Stimulated activated CD4-positive, alpha-beta T cell treated with anti-CD3 and anti-CD28 coated beads, Interleukin-2, amount 100 ng/mL, for 4 hours (primary cell): ENCODE measurements around the gene RASSF3.
A peak's percentile ranks its signal among the peaks of the same experiment; 100 is the strongest.
"Not testable (repeated sequence)": the region's sequence is repeated elsewhere in the genome, so short reads cannot be mapped to it uniquely, and the experiment has no call there.

ENCODE experiments used
- DNase-seq: peaks from one replicate; pipeline ENCODE4 v3.0.0-alpha.2; 2020; ENCODE audit warnings: low read depth

The RASSF3 gene

GRCh38 chr12:64610079-64610659 is at the start of gene RASSF3:
RASSF3 (plus strand) TSS chr12:64610495; CDS start chr12:64610633, 138 bp downstream.
- peak; percentile 52 for DNase-seq

DNA sequence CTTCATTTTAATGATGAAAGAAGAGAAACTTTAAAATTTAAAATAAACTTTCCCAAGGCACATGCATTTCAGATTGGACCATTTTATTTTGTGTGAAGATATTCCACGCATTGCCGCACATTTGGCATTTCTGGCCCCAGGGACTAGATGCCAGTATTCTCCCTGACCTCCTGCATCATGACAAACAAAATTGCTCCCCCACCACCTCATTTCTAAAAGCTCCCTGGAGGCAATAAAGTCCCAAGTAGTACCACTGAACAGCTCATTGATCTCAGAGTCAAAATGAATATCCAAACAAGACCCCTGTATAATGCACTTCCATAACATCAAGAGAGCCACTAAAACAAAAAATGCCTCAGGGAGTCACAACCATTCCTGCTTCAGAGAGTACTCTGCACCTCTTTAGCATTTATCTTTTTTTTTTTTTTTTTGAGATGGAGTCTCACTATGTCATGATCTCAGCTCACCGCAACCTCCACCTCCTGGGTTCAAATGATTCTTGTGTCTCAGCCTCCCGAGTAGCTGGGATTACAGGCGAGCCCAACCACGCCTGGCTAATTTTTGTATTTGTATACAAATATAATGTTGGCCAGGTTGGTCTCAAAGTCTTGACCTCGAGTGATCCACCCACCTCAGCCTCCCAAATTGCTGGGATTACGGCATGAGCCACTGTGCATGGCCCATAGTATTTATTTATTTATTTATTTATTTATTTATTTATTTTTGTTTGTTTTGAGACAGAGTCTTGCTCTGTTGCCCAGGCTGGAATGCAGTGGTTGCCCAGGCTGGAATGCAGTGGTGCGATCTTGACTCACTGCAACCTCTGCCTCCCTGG is 48.8 kb upstream of the RASSF3 start:
- DNase-seq, result no peak

- DNase-seq, result no peak
These were observed 44.2 kb upstream of the RASSF3 start for GRCh38 chr12:64566122-64566521.

- DNase-seq, result no peak
These were observed 43.3 kb upstream of the RASSF3 start for GRCh38 chr12:64566831-64567517.

- DNase-seq, result no peak
These were observed 42.7 kb upstream of the RASSF3 start for GRCh38 chr12:64567570-64567969.

GRCh38 chr12:64568298-64568697 is 42.0 kb upstream of the RASSF3 start:
- no peak for DNase-seq

- no peak for DNase-seq
These were observed 40.2 kb upstream of the RASSF3 start for GRCh38 chr12:64569923-64570691.

DNA sequence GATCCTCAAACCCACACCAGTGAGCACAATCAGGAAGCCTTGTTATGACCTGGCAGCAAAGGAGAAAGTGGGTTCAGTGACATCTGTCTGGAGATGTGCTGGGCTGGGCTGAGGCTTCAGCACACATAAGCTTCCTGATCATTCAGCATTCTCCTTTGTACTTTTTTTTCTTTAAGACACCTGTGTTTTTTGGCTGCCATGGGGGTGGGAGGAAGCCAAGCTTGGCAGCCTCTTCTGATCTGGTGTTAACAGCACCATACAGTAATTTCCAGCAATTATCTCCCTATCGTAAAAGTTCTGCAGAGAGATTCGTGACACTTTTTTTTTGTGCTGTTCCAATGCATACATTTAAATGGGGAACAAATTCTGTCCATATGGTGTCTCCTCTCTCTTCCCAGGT is 38.9 kb upstream of the RASSF3 start:
- no peak for DNase-seq

GRCh38 chr12:64572241-64572640 is 38.1 kb upstream of the RASSF3 start:
- DNase-seq, result no peak

- DNase-seq, result no peak
These were observed 35.5 kb upstream of the RASSF3 start for GRCh38 chr12:64574837-64575236.

DNA sequence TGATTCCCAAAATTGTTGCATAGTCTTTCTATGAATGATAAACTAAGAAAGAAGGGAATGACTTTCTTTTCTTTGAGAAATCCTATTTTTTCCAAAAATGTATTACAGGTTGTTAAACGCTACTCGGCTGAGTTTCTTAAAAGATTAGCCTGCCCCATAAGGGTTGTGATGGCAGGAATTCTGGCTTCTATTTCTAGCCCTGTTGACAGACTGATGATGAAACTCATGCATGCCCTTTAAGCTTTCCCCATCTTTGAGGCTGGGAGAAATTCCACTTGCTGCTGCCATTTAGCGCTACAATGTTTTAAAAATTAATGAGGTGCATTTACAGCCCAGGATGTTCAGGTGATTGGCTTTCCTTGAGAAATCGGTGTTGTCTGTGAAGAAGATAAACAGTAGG is 33.2 kb upstream of the RASSF3 start:
- DNase-seq, result no peak

GRCh38 chr12:64578566-64578965 is 31.7 kb upstream of the RASSF3 start:
- no peak for DNase-seq

GRCh38 chr12:64580681-64581080 is 29.6 kb upstream of the RASSF3 start:
- no peak for DNase-seq

DNA sequence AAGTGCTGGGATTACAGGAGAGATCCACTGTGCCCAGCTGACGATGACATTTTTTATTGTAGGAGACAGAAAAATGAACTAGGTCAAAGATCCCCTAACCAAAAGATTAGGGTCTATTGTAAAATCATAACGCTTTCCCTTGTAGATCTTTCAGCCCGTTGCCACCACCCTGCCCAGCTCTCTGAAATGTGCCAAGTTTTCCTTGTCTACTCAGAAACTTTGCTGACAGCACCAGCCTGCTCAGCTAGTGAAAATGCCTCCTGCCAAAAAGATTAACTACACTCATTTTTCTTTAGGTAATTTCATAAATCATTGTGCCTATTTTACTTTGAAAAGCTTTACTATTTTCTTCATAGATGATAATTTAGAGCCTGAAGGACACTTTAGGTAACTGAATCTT is 28.2 kb upstream of the RASSF3 start:
- DNase-seq, result no peak

DNA sequence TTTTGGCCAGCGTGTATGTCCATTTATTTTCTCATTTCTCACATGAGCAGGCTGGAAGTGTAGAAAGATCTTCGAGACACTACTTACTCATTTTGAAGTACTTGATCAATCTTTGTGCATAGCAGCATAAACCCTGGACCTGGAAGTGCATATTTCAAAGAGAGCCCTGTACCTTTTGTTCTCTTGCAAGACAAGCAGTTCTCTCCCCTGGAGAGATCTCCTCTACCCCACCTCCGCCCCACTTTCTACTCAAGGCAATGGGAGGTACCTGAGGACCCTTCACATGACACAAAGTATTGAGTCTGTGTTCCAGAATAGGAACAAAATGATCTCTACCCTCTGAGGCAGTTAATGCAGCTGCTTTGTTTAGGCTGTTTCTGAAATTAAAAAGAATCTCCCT is 27.4 kb upstream of the RASSF3 start:
- DNase-seq, result no peak

- DNase-seq, result not testable (repeated sequence)
These were observed 26.9 kb upstream of the RASSF3 start for GRCh38 chr12:64583395-64583770.

- no peak for DNase-seq
These were observed 26.4 kb upstream of the RASSF3 start for GRCh38 chr12:64583771-64584421.

- DNase-seq, result no peak
These were observed 25.2 kb upstream of the RASSF3 start for GRCh38 chr12:64585104-64585503.

DNA sequence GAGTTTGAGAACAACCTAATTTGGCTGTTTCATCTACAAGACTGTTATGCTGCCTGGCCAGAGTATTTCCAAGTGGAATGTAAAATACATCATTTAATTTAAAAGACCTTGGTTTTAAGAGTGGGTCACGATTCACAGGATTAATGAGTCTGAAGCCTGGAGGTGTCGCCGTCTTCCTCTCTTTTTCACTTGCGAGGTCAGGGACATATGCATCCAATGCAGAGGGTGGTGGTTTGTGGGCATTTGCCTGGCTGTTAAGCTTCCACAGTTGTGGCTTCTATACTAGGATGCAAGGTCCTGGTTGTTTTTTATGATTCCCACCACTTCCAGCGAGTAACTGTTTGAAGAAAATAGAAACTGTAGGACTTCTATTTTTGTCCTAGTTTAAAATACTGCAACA is 22.8 kb upstream of the RASSF3 start:
- no peak for DNase-seq

DNA sequence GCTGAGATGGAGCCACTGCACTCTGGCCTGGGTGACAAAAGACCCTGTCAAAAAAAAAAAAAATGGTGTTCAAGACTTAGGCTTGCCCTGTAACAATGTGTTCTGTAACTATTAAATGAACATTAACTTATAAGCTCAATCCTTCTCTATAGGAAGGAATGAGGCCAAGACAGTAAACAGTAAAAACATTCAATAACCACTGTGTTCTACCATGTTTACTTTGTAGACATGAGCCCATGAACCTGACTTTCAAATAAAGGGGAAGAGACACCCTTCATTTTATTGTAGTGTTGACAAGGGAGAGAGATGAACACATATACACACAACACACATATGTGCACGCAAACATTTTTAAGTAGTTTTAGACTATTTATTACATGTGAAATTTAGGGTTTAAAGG is 20.1 kb upstream of the RASSF3 start:
- no peak for DNase-seq

- no peak for DNase-seq
These were observed 14.2 kb upstream of the RASSF3 start for GRCh38 chr12:64595863-64596793.
